GM12878 (cell line): Measurements from ENCODE around the gene CYB5A. TPM values are rescaled to one million over a fixed set of nuclear protein-coding genes. Genes with fewer than 3 reads are reported as not detected.
A peak's percentile ranks its signal among the peaks of the same experiment; 100 is the strongest.

Source experiments
- ATAC-seq: fragments of 200-7000 bp; cut with Tn5 transposase; 3 replicates; pipeline ENCODE4 v1.9.1; 2020; ENCODE audit warnings: mild to moderate bottlenecking, moderate library complexity
- BruUV-seq: library from RNA; stranded (reverse); fragments of 400-500 nt; replicated peaks from 2 replicates; lab custom pipeline; 2021; lab: Mats Ljungman, UMichigan
- CTCF ChIA-PET: fragments of 300-600 bp; sonication (Branson Sonifier 250); formaldehyde crosslinking; extraction: SDS; loops from one replicate; lab custom pipeline; 2021; ENCODE audit warnings: inconsistent platforms; lab: Yijun Ruan, JAX
- POLR2A ChIA-PET: fragments of 350-600 bp; formaldehyde crosslinking; extraction: SDS; loops from one replicate; lab custom pipeline; 2021; ENCODE audit warnings: inconsistent platforms; lab: Charles Lee
- RAD21 ChIA-PET: fragments of 300-600 bp; sonication (Branson Sonifier 250); formaldehyde crosslinking; loops from one replicate; lab custom pipeline; 2023; ENCODE audit warnings: antibody characterized with exemption; ENCODE audit not compliant: unreplicated experiment; lab: Charles Lee
- SMC1A ChIA-PET: fragments of 300-600 bp; sonication (Branson Sonifier 250); formaldehyde crosslinking; loops from one replicate; lab custom pipeline; 2023; ENCODE audit not compliant: unreplicated experiment, uncharacterized antibody; lab: Charles Lee
- DNase-seq: peaks from one replicate; pipeline ENCODE4 v3.0.0-alpha.2; 2011; ENCODE audit warnings: low read depth, low spot score
- FAIRE-seq: peaks from 3 replicates; lab custom pipeline; 2011; peaks lifted over from hg19 to GRCh38; lab: Jason Lieb, UNC
- H2AFZ ChIP-seq: 2 replicates; pipeline ENCODE4 v1.6.0; 2011; ENCODE audit warnings: low read depth, low read length, control low read depth; ENCODE audit not compliant: control insufficient read depth
- H3K27ac ChIP-seq: 2 replicates; pipeline ENCODE4 v1.5.1; 2011; ENCODE audit warnings: control low read depth; ENCODE audit not compliant: control insufficient read depth, insufficient read depth
- H3K27me3 ChIP-seq, 2 experiments: replicated peaks in 1 of 2; 2 replicates each; pipeline versions ENCODE4 v1.6.0 to v1.6.1; 2011; ENCODE audit warnings: low read length in 1 of 2; ENCODE audit not compliant: control insufficient read depth in 2 of 2, insufficient read depth in 2 of 2
- H3K36me3 ChIP-seq, 2 experiments: 2 replicates each; pipeline ENCODE4 v1.5.1; 2011; ENCODE audit warnings: low read length in 1 of 2; ENCODE audit not compliant: control insufficient read depth in 2 of 2, insufficient read depth in 2 of 2
- H3K4me1 ChIP-seq: 2 replicates; pipeline ENCODE4 v1.6.1; 2011; ENCODE audit warnings: mild to moderate bottlenecking, low read length, moderate library complexity, mixed read lengths; ENCODE audit not compliant: control insufficient read depth, insufficient read depth
- H3K4me2 ChIP-seq: 2 replicates; pipeline ENCODE4 v1.6.0; 2011; ENCODE audit warnings: control low read depth; ENCODE audit not compliant: control insufficient read depth, insufficient read depth
- H3K4me3 ChIP-seq: fragments of 200-600 bp; sonication (generic); 2 replicates; pipeline ENCODE4 v1.5.1; 2016
- H3K79me2 ChIP-seq: 2 replicates; pipeline ENCODE4 v1.6.0; 2011; ENCODE audit warnings: low read length; ENCODE audit not compliant: control insufficient read depth, insufficient read depth
- H3K9ac ChIP-seq: 2 replicates; pipeline ENCODE4 v1.8.0; 2011; ENCODE audit warnings: low read length, control low read depth, mixed read lengths; ENCODE audit not compliant: control insufficient read depth, insufficient read depth
- H3K9me3 ChIP-seq: replicated peaks from 3 replicates; pipeline ENCODE4 v1.5.1; 2011; ENCODE audit warnings: mild to moderate bottlenecking, low read length; ENCODE audit not compliant: control insufficient read depth, insufficient read depth
- H4K20me1 ChIP-seq: 2 replicates; pipeline ENCODE4 v1.6.0; 2011; ENCODE audit not compliant: control insufficient read depth, insufficient read depth
- CBX3 ChIP-seq: fragments of 200-600 bp; sonication (generic); IDR thresholded peaks from 2 replicates; pipeline ENCODE4 v1.6.1; 2016; ENCODE audit warnings: low read depth, borderline replicate concordance
- POLR2AphosphoS2 ChIP-seq: IDR thresholded peaks from 2 replicates; pipeline ENCODE4 v1.6.1; 2011; ENCODE audit warnings: low read depth, mild to moderate bottlenecking, low read length, improper control_type of control experiment, moderate library complexity
- TBL1XR1 ChIP-seq: IDR thresholded peaks from 2 replicates; pipeline ENCODE4 v1.6.1; 2012; ENCODE audit warnings: low read depth, low read length, improper control_type of control experiment
- WGBS: methylation state at CpG from one replicate; pipeline ENCODE4 v1.1.6; 2016; ENCODE audit warnings: low lambda C conversion rate; ENCODE audit not compliant: insufficient replicate concordance, insufficient coverage; ENCODE audit errors: missing lambda C conversion rate; 5-methylcytosine and 5-hydroxymethylcytosine counted together
- in situ Hi-C: fragments of 300-500 bp; cut with MboI; formaldehyde crosslinking; loops from 9 replicates; pipeline ENCODE4 v1.14.3; 2018; ENCODE audit warnings: mixed read lengths
- intact Hi-C: fragments of 100-400 bp; cut with micrococcal nuclease; formaldehyde crosslinking; loops from one replicate; pipeline ENCODE4 v1.14.2; 2022; ENCODE audit not compliant: unreplicated experiment
- polyA plus RNA-seq, 11 experiments: library from polyadenylated mRNA; depleted of rRNA in 4 of 11; unstranded in 6 of 11; stranded (reverse) in 5 of 11; fragments of >200 nt; fragmentation: Nextera tagmentation in 4 of 11; fragmentation: Illumina TruSeq in 1 of 11; extraction: Ambion mirVana in 4 of 11; extraction: Trizol in 1 of 11; gene quantifications; 1 replicate in 1 of 11; 2 replicates in 10 of 11; pipeline versions ENCODE4 v1.2.1 to v1.2.3, GENCODE V29; 2011 to 2016; ENCODE audit warnings: inconsistent platforms in 2 of 11, missing spikeins in 2 of 11, low read depth in 1 of 11
- total RNA-seq, 4 experiments: library from RNA; depleted of rRNA in 3 of 4; stranded (reverse); fragments of >200 nt in 3 of 4; fragmentation: Illumina TruSeq in 1 of 4; extraction: Trizol in 1 of 4; gene quantifications; 2 replicates each; pipeline versions ENCODE4 v1.2.1 to v1.2.3, GENCODE V29; 2013 to 2021
- TF ChIP-seq, protein P1 (sequence below): IDR thresholded peaks from 2 replicates; pipeline ENCODE4 v1.6.1; 2011; ENCODE audit warnings: borderline replicate concordance, low read depth, mild to moderate bottlenecking, moderate library complexity, low read length; ENCODE audit not compliant: insufficient read depth, poor library complexity, severe bottlenecking

CYB5A gene
- total and polyA plus RNA-seq, 10 of the 15 experiments (the other 5 are each of a cell fraction or from before 2014, with no cell fraction given) = 60.2 to 129 (median 103) TPM

DNA sequence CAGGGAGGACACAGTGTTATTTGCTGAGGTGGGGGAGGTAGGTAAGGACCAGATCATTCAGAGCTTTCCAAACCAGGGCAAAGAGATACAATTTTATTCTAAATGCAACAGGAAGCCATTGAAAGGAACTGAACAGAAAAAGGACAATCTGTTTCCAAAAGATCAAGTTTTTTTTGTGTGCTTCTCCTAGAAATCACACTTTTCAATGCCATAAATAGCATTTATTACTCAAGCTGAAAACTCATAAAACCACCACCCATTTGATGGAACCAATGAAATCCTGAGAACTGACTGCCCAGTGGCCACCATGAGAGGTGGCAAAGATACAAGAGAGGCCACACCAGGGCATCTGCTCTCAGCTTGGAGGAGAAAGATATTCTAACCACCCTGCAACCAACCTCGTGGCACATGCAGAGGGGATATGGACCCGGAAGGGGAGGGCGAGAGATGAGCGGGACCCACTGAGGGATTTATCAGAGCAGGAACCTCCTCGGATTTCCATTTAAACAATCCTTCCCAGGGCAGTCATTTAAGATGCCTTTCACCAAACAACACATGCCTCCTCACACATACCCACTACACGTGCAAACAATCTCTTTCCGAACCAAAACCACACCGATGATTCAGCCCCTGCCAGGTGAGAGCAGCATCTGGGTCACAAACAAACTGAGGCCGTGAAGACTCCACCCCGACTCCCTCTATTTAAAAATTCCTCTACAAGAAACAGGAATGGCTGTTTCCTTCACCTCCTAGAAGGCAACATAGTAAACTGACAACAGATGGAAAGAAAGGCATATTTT is 8.8 kb downstream of the CYB5A start:
- ATAC-seq = 0 out of 3 replicates have a peak, but pooled peaks have one; percentile 26
- no peaks in the 10 kb centered on the region for H4K20me1 ChIP-seq

More for the DNA sequence above, 8.8 kb downstream of the CYB5A start:
- H3K36me3 ChIP-seq = no peaks in the 10 kb centered on the region
- peak overlapping the region; percentile 3; the same call in 1 of the 2 replicates for H2AFZ ChIP-seq
- H3K27me3 ChIP-seq = no peaks in the 10 kb centered on the region
- in situ Hi-C loops = no loop called here
- POLR2A ChIA-PET = interaction anchor here (1.0 kb wide), 1 partner anchor 15 kb away, joined by 3 read pairs; no protein-coding TSS in a partner anchor
- H3K4me2 ChIP-seq = 0 out of 2 replicates have a peak overlapping the region, but pooled peaks have one; percentile 15
- no peak overlapping the region for H3K4me3 ChIP-seq
- RAD21 ChIA-PET = no interaction called here
- no peak for FAIRE-seq
- no peak overlapping the region for H3K27ac ChIP-seq
- WGBS = 89% methylated on average over 10 of the region's 10 CpGs
- H3K9me3 ChIP-seq = no peaks in the 10 kb centered on the region
- SMC1A ChIA-PET = interaction anchor here (0.8 kb wide), 1 partner anchor 77 kb away, joined by 3 read pairs; no protein-coding TSS in a partner anchor
- no peaks in the 10 kb centered on the region; the same call in 1 of the 2 replicates for H3K79me2 ChIP-seq
- TF ChIP-seq, protein P1, sequence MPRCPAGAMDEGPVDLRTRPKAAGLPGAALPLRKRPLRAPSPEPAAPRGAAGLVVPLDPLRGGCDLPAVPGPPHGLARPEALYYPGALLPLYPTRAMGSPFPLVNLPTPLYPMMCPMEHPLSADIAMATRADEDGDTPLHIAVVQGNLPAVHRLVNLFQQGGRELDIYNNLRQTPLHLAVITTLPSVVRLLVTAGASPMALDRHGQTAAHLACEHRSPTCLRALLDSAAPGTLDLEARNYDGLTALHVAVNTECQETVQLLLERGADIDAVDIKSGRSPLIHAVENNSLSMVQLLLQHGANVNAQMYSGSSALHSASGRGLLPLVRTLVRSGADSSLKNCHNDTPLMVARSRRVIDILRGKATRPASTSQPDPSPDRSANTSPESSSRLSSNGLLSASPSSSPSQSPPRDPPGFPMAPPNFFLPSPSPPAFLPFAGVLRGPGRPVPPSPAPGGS = no peak
- TF ChIP-seq CBX3 (no peak), TBL1XR1 (no peak), POLR2AphosphoS2 (no peak)
- TF ChIP-seq, all 136 proteins: peak for 0
- intact Hi-C loops = no loop called here
- peaks cover 7% of the 10 kb centered on the region; the same call in 1 of the 2 replicates for H3K4me1 ChIP-seq
- BruUV-seq = no TSS peak
- no peak for DNase-seq
- H3K9ac ChIP-seq = no peak overlapping the region
- CTCF ChIA-PET = no interaction called here
